ENCODE results near the gene C19orf33. TPM values are rescaled to one million over a fixed set of nuclear protein-coding genes. Genes with fewer than 3 reads are reported as not detected.
"Not testable (repeated sequence)": the region's sequence is repeated elsewhere in the genome, so short reads cannot be mapped to it uniquely, and the experiment has no call there.

Gene C19orf33
- total and polyA plus RNA-seq, 5 donors from 2014 or later = not detected

DNA sequence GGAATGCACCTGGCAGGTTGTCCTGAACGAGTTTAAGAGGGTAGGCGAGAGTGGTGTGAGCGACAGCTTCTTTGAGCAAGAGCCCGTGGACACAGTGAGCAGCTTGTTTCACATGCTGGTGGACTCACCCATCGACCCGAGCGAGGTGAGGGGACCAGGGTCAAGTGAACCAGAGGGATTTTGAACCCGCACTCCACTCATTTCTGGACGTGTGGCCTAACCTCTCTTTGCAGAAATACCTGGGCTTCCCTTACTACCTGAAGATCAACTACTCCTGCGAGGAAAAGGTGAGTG, 33.3 kb downstream of the C19orf33 start:
- DNase-seq (no peak), ATAC-seq (ENCODE audit: low read depth in 2 of 2) (no peak)
- Histone ChIP-seq H3K27ac (ENCODE audit: insufficient read depth, low read length, poor library complexity, severe bottlenecking) (peak overlapping the region; percentile 96), H3K4me1 (ENCODE audit: control insufficient read depth, insufficient read depth, low read length, poor library complexity, severe bottlenecking) (peaks cover 14% of the 10 kb centered on the region), H3K36me3 (ENCODE audit: control insufficient read depth, insufficient read depth, low read length) (no peaks in the 10 kb centered on the region), H3K27me3 (ENCODE audit: control insufficient read depth, insufficient read depth, low read length) (no peaks in the 10 kb centered on the region), H3K4me3 (ENCODE audit: low read depth, low read length) (peak overlapping the region; percentile 59), H3K9me3 (ENCODE audit: control insufficient read depth in 2 of 2, low read length in 2 of 2) (no peaks in the 10 kb centered on the region)
- Mint-ChIP-seq H3K36me3 (no peaks in the 10 kb centered on the region), H3K27ac (peak overlapping the region; percentile 83 to 100 (median 98)), H3K4me1 (peaks cover 0 to 28% (median 6%) of the 10 kb centered on the region in 4 donors), H3K27me3 (no peaks in the 10 kb centered on the region), H3K9me3 (no peaks in the 10 kb centered on the region), H3K4me3 (peak overlapping the region; percentile 94 to 98 (median 96))

DNA sequence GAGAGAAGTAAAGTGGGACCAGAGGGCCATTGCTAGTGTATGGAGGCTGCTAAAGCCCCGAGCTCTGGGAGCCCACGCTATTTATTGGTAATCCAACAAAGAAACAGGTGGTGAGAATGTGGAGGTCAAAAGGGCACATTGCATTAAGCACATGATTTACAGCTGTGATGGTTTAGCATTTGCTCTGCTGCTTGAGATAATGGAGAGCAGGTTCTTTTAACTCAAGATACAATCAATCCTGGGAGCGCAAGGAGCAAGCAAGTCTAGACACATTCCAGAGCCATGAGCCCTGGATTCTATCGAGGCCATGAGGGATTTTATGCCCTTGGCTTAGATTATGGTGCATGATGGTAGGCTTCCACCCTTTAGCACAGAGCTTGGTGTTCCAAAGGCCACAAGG, 35.0 kb downstream of the C19orf33 start:
- not testable (repeated sequence) for H3K9me3 Mint-ChIP-seq; H3K4me3 ChIP-seq (ENCODE audit: low read depth, low read length); H3K27me3 Mint-ChIP-seq; ATAC-seq (ENCODE audit: low read depth in 2 of 2); H3K27ac ChIP-seq (ENCODE audit: insufficient read depth, low read length, poor library complexity, severe bottlenecking); H3K27me3 ChIP-seq (ENCODE audit: control insufficient read depth, insufficient read depth, low read length); H3K9me3 ChIP-seq (ENCODE audit: control insufficient read depth in 2 of 2, low read length in 2 of 2); H3K36me3 ChIP-seq (ENCODE audit: control insufficient read depth, insufficient read depth, low read length); H3K36me3 Mint-ChIP-seq; DNase-seq
- peak overlapping the region in 1 of 4 donors; percentile 73 for H3K4me3 Mint-ChIP-seq
- peaks cover 14% of the 10 kb centered on the region for H3K4me1 ChIP-seq (ENCODE audit: control insufficient read depth, insufficient read depth, low read length, poor library complexity, severe bottlenecking)
- peak overlapping the region in 1 of 3 donors; percentile 67 for H3K27ac Mint-ChIP-seq
- H3K4me1 Mint-ChIP-seq = peaks cover 0 to 31% (median 6%) of the 10 kb centered on the region in 4 donors

DNA sequence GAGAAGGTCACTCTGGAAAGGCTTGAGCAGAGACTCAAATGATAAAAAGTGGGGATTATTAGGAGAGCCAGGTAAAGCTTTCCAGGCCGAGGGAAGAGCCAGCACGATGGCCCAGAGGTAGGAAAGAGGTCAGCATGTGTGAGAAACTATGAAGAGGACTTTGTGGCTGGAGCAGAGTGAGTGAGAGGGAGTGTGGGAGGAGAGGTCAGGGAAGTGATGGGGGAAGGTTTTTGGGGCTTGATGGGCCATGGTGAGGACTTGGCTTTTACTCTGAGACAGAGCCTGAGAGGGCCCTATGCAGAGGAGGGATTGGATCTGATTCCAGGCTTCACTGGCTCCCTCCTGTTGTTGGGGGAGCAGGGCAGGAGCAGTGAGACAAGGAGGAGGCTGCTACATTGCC, 36.9 kb downstream of the C19orf33 start:
- DNase-seq (no peak), ATAC-seq (ENCODE audit: low read depth in 2 of 2) (no peak)
- H3K4me3 Mint-ChIP-seq = no peak overlapping the region
- peaks cover 14% of the 10 kb centered on the region for H3K4me1 ChIP-seq (ENCODE audit: control insufficient read depth, insufficient read depth, low read length, poor library complexity, severe bottlenecking)
- H3K4me3 ChIP-seq (ENCODE audit: low read depth, low read length) = no peak overlapping the region
- H3K27me3 Mint-ChIP-seq = no peaks in the 10 kb centered on the region
- H3K27ac Mint-ChIP-seq = peak overlapping the region in 2 of 3 donors; percentile 61 to 65
- no peaks in the 10 kb centered on the region for H3K36me3 ChIP-seq (ENCODE audit: control insufficient read depth, insufficient read depth, low read length)
- no peaks in the 10 kb centered on the region for H3K9me3 Mint-ChIP-seq
- H3K36me3 Mint-ChIP-seq = peaks cover 7% of the 10 kb centered on the region
- H3K4me1 Mint-ChIP-seq = peaks cover 0 to 29% (median 6%) of the 10 kb centered on the region in 4 donors
- H3K27me3 ChIP-seq (ENCODE audit: control insufficient read depth, insufficient read depth, low read length) = no peaks in the 10 kb centered on the region
- no peaks in the 10 kb centered on the region for H3K9me3 ChIP-seq (ENCODE audit: control insufficient read depth in 2 of 2, low read length in 2 of 2)
- no peak overlapping the region for H3K27ac ChIP-seq (ENCODE audit: insufficient read depth, low read length, poor library complexity, severe bottlenecking)

DNA sequence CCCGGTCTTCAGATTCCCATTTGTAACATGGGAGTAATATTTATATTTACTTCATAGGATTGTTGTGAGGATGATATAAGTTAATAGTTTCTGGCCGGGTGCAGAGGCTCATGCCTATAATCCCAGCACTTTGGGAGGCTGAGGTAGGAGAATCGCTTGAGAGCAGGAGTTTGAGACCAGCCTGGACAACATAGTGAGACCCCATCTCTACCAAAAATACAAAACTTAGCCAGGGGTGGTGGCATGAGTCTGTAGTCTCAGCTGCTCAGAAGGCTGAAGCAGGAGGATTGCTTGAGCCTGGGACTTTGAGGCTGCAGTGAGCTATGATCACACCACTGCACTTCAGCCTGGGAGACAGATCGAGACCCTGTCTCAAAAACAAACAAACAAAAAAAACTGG, 42.8 kb downstream of the C19orf33 start:
- DNase-seq = no peak
- no peak overlapping the region for H3K27ac Mint-ChIP-seq

DNA sequence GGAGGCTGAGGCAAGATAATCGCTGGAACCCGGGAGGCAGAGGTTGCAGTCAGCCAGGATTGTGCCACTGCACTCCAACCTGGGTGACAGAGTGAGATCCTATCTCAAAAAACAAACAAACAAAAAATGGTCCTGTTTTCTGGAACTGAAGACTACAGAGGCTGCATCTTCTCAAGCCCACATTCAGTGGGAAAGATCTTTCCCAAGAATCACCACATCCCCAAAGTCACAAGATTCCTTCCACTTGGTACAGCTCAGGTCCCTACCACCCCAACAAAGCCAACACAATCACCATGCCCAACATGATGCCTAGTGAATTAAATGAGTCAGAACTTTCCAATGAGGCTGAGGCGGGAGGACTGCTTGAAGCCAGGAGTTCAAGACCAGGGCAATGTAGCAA, 46.8 kb downstream of the C19orf33 start:
- Histone ChIP-seq H3K9me3 (ENCODE audit: control insufficient read depth in 2 of 2, low read length in 2 of 2) (no peaks in the 10 kb centered on the region), H3K27ac (ENCODE audit: insufficient read depth, low read length, poor library complexity, severe bottlenecking) (no peak overlapping the region), H3K4me1 (ENCODE audit: control insufficient read depth, insufficient read depth, low read length, poor library complexity, severe bottlenecking) (no peaks in the 10 kb centered on the region), H3K36me3 (ENCODE audit: control insufficient read depth, insufficient read depth, low read length) (no peaks in the 10 kb centered on the region), H3K27me3 (ENCODE audit: control insufficient read depth, insufficient read depth, low read length) (no peaks in the 10 kb centered on the region), H3K4me3 (ENCODE audit: low read depth, low read length) (no peak overlapping the region)
- Mint-ChIP-seq H3K27ac (no peak overlapping the region), H3K4me3 (no peak overlapping the region), H3K36me3 (peaks cover 6% of the 10 kb centered on the region), H3K27me3 (peaks cover 2% of the 10 kb centered on the region), H3K9me3 (no peaks in the 10 kb centered on the region), H3K4me1 (no peaks in the 10 kb centered on the region)
- no peak for DNase-seq
- no peak for ATAC-seq (ENCODE audit: low read depth in 2 of 2)

More for the DNA sequence above, 42.8 kb downstream of the C19orf33 start:
- H3K4me1 Mint-ChIP-seq = peaks cover 0 to 3% (median 0%) of the 10 kb centered on the region in 4 donors
- Histone ChIP-seq H3K9me3 (ENCODE audit: control insufficient read depth in 2 of 2, low read length in 2 of 2) (no peaks in the 10 kb centered on the region), H3K4me3 (ENCODE audit: low read depth, low read length) (no peak overlapping the region), H3K4me1 (ENCODE audit: control insufficient read depth, insufficient read depth, low read length, poor library complexity, severe bottlenecking) (no peaks in the 10 kb centered on the region), H3K27me3 (ENCODE audit: control insufficient read depth, insufficient read depth, low read length) (no peaks in the 10 kb centered on the region), H3K36me3 (ENCODE audit: control insufficient read depth, insufficient read depth, low read length) (no peaks in the 10 kb centered on the region), H3K27ac (ENCODE audit: insufficient read depth, low read length, poor library complexity, severe bottlenecking) (no peak overlapping the region)
- peaks cover 13% of the 10 kb centered on the region for H3K36me3 Mint-ChIP-seq
- no peaks in the 10 kb centered on the region for H3K27me3 Mint-ChIP-seq
- H3K4me3 Mint-ChIP-seq = no peak overlapping the region
- H3K9me3 Mint-ChIP-seq = no peaks in the 10 kb centered on the region
- no peak for ATAC-seq (ENCODE audit: low read depth in 2 of 2)

DNA sequence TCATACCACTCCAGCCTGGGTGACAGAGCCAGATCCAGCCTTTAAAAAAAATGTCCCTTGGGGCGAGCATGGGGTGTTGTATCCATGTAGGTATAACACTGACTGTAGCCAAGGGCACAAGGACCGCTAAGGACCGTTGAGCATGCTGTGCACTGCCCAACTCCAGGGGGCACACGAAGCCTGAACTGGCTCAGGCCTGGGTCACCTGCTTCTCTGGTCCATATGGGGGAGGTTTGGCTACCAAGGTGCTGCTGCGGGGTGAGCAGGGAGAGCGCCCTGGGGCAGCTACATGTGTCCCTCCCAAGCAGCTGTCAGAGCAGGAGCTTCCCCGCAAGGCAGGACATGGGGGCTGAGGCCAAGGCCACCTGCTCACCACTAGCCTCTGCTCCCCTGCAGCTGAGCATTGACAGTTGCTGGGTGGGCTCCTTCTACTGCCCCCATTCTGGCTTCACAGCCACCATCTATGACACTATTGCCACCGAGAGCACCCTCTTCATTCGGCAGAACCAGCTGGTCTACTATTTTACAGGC, 47.9 kb downstream of the C19orf33 start:
- H3K4me1 Mint-ChIP-seq = no peaks in the 10 kb centered on the region
- Histone ChIP-seq H3K9me3 (ENCODE audit: control insufficient read depth in 2 of 2, low read length in 2 of 2) (no peaks in the 10 kb centered on the region), H3K4me1 (ENCODE audit: control insufficient read depth, insufficient read depth, low read length, poor library complexity, severe bottlenecking) (no peaks in the 10 kb centered on the region), H3K4me3 (ENCODE audit: low read depth, low read length) (no peak overlapping the region), H3K27ac (ENCODE audit: insufficient read depth, low read length, poor library complexity, severe bottlenecking) (no peak overlapping the region), H3K27me3 (ENCODE audit: control insufficient read depth, insufficient read depth, low read length) (no peaks in the 10 kb centered on the region), H3K36me3 (ENCODE audit: control insufficient read depth, insufficient read depth, low read length) (no peaks in the 10 kb centered on the region)
- no peaks in the 10 kb centered on the region for H3K9me3 Mint-ChIP-seq
- ATAC-seq (ENCODE audit: low read depth in 2 of 2) = no peak
- H3K36me3 Mint-ChIP-seq = no peaks in the 10 kb centered on the region
- DNase-seq = no peak
- H3K4me3 Mint-ChIP-seq = no peak overlapping the region
- no peak overlapping the region for H3K27ac Mint-ChIP-seq
- H3K27me3 Mint-ChIP-seq = peaks cover 4% of the 10 kb centered on the region

DNA sequence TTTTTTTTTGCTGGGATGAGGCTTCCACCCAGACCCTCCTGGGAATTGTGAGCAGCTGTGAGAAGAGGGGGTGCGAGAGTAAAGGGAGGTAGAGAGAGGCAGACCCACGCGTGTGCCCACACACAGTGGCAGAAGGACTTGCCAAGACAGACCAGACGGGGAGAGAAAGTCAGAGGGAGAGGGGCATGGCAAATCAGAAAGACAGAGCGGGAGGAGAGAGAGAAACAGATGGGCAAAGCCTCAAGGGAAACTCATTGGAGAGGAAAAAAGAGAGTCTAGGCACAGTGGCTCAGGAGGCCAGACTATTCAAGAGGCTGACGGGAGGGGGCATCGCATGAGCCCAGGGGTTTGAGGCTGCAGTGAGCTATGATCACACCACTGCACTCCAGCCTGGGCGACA, 48.6 kb downstream of the C19orf33 start:
- Histone ChIP-seq H3K27ac (ENCODE audit: insufficient read depth, low read length, poor library complexity, severe bottlenecking) (no peak overlapping the region), H3K9me3 (ENCODE audit: control insufficient read depth in 2 of 2, low read length in 2 of 2) (no peaks in the 10 kb centered on the region), H3K4me1 (ENCODE audit: control insufficient read depth, insufficient read depth, low read length, poor library complexity, severe bottlenecking) (no peaks in the 10 kb centered on the region), H3K27me3 (ENCODE audit: control insufficient read depth, insufficient read depth, low read length) (no peaks in the 10 kb centered on the region), H3K36me3 (ENCODE audit: control insufficient read depth, insufficient read depth, low read length) (no peaks in the 10 kb centered on the region), H3K4me3 (ENCODE audit: low read depth, low read length) (no peak overlapping the region)
- no peaks in the 10 kb centered on the region for H3K9me3 Mint-ChIP-seq
- no peaks in the 10 kb centered on the region for H3K36me3 Mint-ChIP-seq
- peaks cover 4% of the 10 kb centered on the region for H3K27me3 Mint-ChIP-seq
- no peak overlapping the region for H3K27ac Mint-ChIP-seq
- H3K4me1 Mint-ChIP-seq = no peaks in the 10 kb centered on the region
- DNase-seq = no peak
- no peak for ATAC-seq (ENCODE audit: low read depth in 2 of 2)
- no peak overlapping the region for H3K4me3 Mint-ChIP-seq
